H9 (cell line): Measurements from ENCODE around the gene HMCN1. TPM values are rescaled to one million over a fixed set of nuclear protein-coding genes. Genes with fewer than 3 reads are reported as not detected.

Experiments
- DNase-seq: peaks from one replicate; pipeline ENCODE4 v3.0.0-alpha.2; 2017
- H2AFZ ChIP-seq: one replicate; pipeline ENCODE4 v1.6.1; 2013; ENCODE audit warnings: mild to moderate bottlenecking, low read length, control low read depth, moderate library complexity
- H2AK5ac ChIP-seq: 2 replicates; pipeline ENCODE4 v1.6.1; 2013; ENCODE audit warnings: low read length, control low read depth, mixed read lengths; ENCODE audit not compliant: insufficient read length
- H2BK120ac ChIP-seq: one replicate; pipeline ENCODE4 v1.6.1; 2013; ENCODE audit warnings: low read depth, mild to moderate bottlenecking, low read length, control low read depth, inconsistent platforms; ENCODE audit not compliant: poor library complexity, severe bottlenecking
- H2BK12ac ChIP-seq: 2 replicates; pipeline ENCODE4 v1.6.1; 2013; ENCODE audit warnings: low read length, control low read depth, mixed read lengths, low read depth; ENCODE audit not compliant: insufficient read length
- H2BK15ac ChIP-seq: 2 replicates; pipeline ENCODE4 v1.6.1; 2013; ENCODE audit warnings: low read depth, low read length, control low read depth
- H2BK20ac ChIP-seq: one replicate; pipeline ENCODE4 v1.6.1; 2013; ENCODE audit warnings: low read depth, mild to moderate bottlenecking, low read length, control low read depth, inconsistent platforms; ENCODE audit not compliant: poor library complexity, severe bottlenecking
- H2BK5ac ChIP-seq: 2 replicates; pipeline ENCODE4 v1.6.1; 2013; ENCODE audit warnings: low read length, control low read depth, mixed read lengths; ENCODE audit not compliant: insufficient read length
- H3K14ac ChIP-seq: 2 replicates; pipeline ENCODE4 v1.6.1; 2013; ENCODE audit warnings: low read length, control low read depth; ENCODE audit not compliant: insufficient read depth
- H3K18ac ChIP-seq: 2 replicates; pipeline ENCODE4 v1.6.1; 2013; ENCODE audit warnings: low read depth, mild to moderate bottlenecking, mixed read lengths, low read length, control low read depth; ENCODE audit not compliant: insufficient read length
- H3K23ac ChIP-seq: 2 replicates; pipeline ENCODE4 v1.6.1; 2013; ENCODE audit warnings: low read length, control low read depth, mixed read lengths, low read depth; ENCODE audit not compliant: insufficient read length
- H3K23me2 ChIP-seq: 2 replicates; pipeline ENCODE4 v1.6.1; 2013; ENCODE audit warnings: low read depth, mild to moderate bottlenecking, mixed read lengths, low read length, control low read depth; ENCODE audit not compliant: insufficient read length, poor library complexity, severe bottlenecking
- H3K27ac ChIP-seq: 2 replicates; pipeline ENCODE4 v1.5.1; 2013; ENCODE audit warnings: low read length, control low read depth, mixed read lengths, low read depth; ENCODE audit not compliant: insufficient read length
- H3K27me3 ChIP-seq: 2 replicates; pipeline ENCODE4 v1.6.1; 2013; ENCODE audit warnings: low read length, control low read depth, inconsistent platforms; ENCODE audit not compliant: insufficient read depth
- H3K4ac ChIP-seq: 2 replicates; pipeline ENCODE4 v1.6.1; 2013; ENCODE audit warnings: low read depth, mild to moderate bottlenecking, control low read depth, inconsistent platforms, low read length, moderate library complexity
- H3K4me1 ChIP-seq: 2 replicates; pipeline ENCODE4 v1.6.1; 2013; ENCODE audit warnings: low read length, control low read depth, inconsistent platforms; ENCODE audit not compliant: insufficient read depth
- H3K4me2 ChIP-seq: 2 replicates; pipeline ENCODE4 v1.6.1; 2013; ENCODE audit warnings: low read length, control low read depth, mixed read lengths; ENCODE audit not compliant: insufficient read length, insufficient read depth
- H3K56ac ChIP-seq: 2 replicates; pipeline ENCODE4 v1.6.1; 2013; ENCODE audit warnings: low read depth, mild to moderate bottlenecking, mixed read lengths, low read length, control low read depth; ENCODE audit not compliant: insufficient read length
- H3K79me1 ChIP-seq: 2 replicates; pipeline ENCODE4 v1.6.1; 2013; ENCODE audit warnings: low read depth, mild to moderate bottlenecking, moderate library complexity, low read length, control low read depth, inconsistent platforms; ENCODE audit not compliant: insufficient read depth, poor library complexity, severe bottlenecking
- H3K79me2 ChIP-seq: 2 replicates; pipeline ENCODE4 v1.6.1; 2013; ENCODE audit warnings: low read length, control low read depth, inconsistent platforms; ENCODE audit not compliant: insufficient read depth
- H3K9ac ChIP-seq: 2 replicates; pipeline ENCODE4 v1.6.1; 2013; ENCODE audit warnings: low read length, control low read depth, mixed read lengths; ENCODE audit not compliant: insufficient read length; ENCODE audit errors: extremely low read depth
- H3K9me3 ChIP-seq: one replicate; pipeline ENCODE4 v1.6.1; 2013; ENCODE audit warnings: low read depth, low read length, inconsistent platforms; ENCODE audit not compliant: control insufficient read depth
- H3T11ph ChIP-seq: one replicate; pipeline ENCODE4 v1.6.1; 2013; ENCODE audit warnings: mild to moderate bottlenecking, low read length, control low read depth, inconsistent platforms
- H4K20me1 ChIP-seq: one replicate; pipeline ENCODE4 v1.6.1; 2013; ENCODE audit not compliant: control insufficient read depth, insufficient read length, insufficient read depth
- H4K5ac ChIP-seq: 2 replicates; pipeline ENCODE4 v1.6.1; 2013; ENCODE audit warnings: low read depth, mild to moderate bottlenecking, mixed read lengths, low read length, control low read depth; ENCODE audit not compliant: insufficient read length
- H4K8ac ChIP-seq: replicated peaks from 2 replicates; pipeline ENCODE4 v1.6.1; 2013; ENCODE audit warnings: low read length, control low read depth, mixed read lengths, low read depth; ENCODE audit not compliant: insufficient read length
- H4K91ac ChIP-seq: 2 replicates; pipeline ENCODE4 v1.6.1; 2013; ENCODE audit warnings: low read depth, mild to moderate bottlenecking, moderate library complexity, mixed read lengths, low read length, control low read depth; ENCODE audit not compliant: insufficient read length
- H3K27ac Mint-ChIP-seq, 3 experiments: 2 replicates in 2 of 3; 3 replicates in 1 of 3; pipeline ENCODE4 v1.8.0; 2020 to 2021; ENCODE audit warnings: mixed read lengths in 3 of 3, mild to moderate bottlenecking in 1 of 3, moderate library complexity in 1 of 3
- H3K27me3 Mint-ChIP-seq: 2 replicates; pipeline ENCODE4 v1.8.0; 2021; ENCODE audit warnings: low read depth, mild to moderate bottlenecking, moderate library complexity, mixed read lengths
- H3K36me3 Mint-ChIP-seq, 3 experiments: 2 replicates in 2 of 3; 3 replicates in 1 of 3; pipeline ENCODE4 v1.8.0; 2020 to 2021; ENCODE audit warnings: low read depth in 3 of 3, mixed read lengths in 3 of 3; ENCODE audit not compliant: insufficient read depth in 1 of 3
- H3K4me1 Mint-ChIP-seq, 2 experiments: 2 replicates each; pipeline ENCODE4 v1.8.0; 2020; ENCODE audit warnings: mixed read lengths in 2 of 2
- H3K4me3 Mint-ChIP-seq, 2 experiments: 2 replicates in 1 of 2; 3 replicates in 1 of 2; pipeline ENCODE4 v1.8.0; 2020 to 2021; ENCODE audit warnings: mild to moderate bottlenecking in 2 of 2, mixed read lengths in 2 of 2, moderate library complexity in 1 of 2
- H3K9me3 Mint-ChIP-seq, 2 experiments: 2 replicates in 1 of 2; 3 replicates in 1 of 2; pipeline ENCODE4 v1.8.0; 2020; ENCODE audit warnings: mild to moderate bottlenecking in 2 of 2, mixed read lengths in 2 of 2, moderate library complexity in 1 of 2
- WGBS: extraction: QIAGEN DNeasy Blood & Tissue Kit; methylation state at CpG from one replicate; pipeline ENCODE4 v1.1.7; 2013; ENCODE audit warnings: missing lambda C conversion rate, low lambda C conversion rate, mixed read lengths; ENCODE audit not compliant: insufficient read length; ENCODE audit errors: extremely low coverage; 5-methylcytosine and 5-hydroxymethylcytosine counted together
- total RNA-seq: library from RNA; stranded (reverse); gene quantifications from 2 replicates; pipeline ENCODE4 v1.2.1, GENCODE V29; 2021
- TF ChIP-seq, protein P1 (sequence below): fragments of 200-600 bp; sonication (generic); conservative IDR thresholded peaks from 3 replicates; pipeline ENCODE4 v1.8.0; 2021; ENCODE audit warnings: antibody characterized with exemption, mild to moderate bottlenecking

Gene HMCN1
- total RNA-seq, 1 experiment from 2014 or later, result 3.3 TPM

DNA sequence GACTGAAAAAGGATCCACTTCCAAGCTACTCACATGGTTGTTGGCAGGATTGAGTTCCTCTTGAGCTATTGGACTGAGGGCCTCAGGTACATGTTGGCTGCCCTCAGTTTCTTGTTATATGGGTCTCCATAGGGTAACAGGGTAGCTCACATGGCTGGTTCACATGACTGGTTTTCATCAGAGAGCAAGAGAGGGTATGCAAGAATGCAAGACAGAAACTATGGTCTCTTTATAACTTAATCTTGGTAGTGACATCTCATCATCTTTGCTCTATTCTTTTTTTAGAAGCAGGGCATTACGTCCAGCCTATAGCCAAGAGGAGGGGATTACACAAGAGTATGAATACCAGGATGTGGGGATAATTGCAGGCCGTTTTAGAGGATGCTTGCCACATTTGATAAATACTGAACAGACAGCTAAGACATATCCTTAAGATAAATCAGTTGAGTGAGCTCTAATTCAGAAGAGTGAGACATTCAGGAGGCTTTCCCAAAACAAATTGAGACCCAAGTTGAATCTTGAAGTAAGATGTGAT, 100.2 kb downstream of the HMCN1 start:
- no peak overlapping the region for H4K8ac ChIP-seq
- no CpG with 5 or more reads among the region's 2 CpGs for WGBS
- H3K9ac ChIP-seq, result no peak overlapping the region
- no peak overlapping the region for H2AK5ac ChIP-seq
- H3K27me3 ChIP-seq, result no peaks in the 10 kb centered on the region
- H3K18ac ChIP-seq, result no peak overlapping the region
- no peak overlapping the region for H2BK15ac ChIP-seq
- H4K5ac ChIP-seq, result no peak overlapping the region
- TF ChIP-seq, protein P1, sequence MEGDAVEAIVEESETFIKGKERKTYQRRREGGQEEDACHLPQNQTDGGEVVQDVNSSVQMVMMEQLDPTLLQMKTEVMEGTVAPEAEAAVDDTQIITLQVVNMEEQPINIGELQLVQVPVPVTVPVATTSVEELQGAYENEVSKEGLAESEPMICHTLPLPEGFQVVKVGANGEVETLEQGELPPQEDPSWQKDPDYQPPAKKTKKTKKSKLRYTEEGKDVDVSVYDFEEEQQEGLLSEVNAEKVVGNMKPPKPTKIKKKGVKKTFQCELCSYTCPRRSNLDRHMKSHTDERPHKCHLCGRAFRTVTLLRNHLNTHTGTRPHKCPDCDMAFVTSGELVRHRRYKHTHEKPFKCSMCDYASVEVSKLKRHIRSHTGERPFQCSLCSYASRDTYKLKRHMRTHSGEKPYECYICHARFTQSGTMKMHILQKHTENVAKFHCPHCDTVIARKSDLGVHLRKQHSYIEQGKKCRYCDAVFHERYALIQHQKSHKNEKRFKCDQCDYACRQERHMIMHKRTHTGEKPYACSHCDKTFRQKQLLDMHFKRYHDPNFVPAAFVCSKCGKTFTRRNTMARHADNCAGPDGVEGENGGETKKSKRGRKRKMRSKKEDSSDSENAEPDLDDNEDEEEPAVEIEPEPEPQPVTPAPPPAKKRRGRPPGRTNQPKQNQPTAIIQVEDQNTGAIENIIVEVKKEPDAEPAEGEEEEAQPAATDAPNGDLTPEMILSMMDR, result no peak
- Mint-ChIP-seq H3K27ac (no peak overlapping the region), H3K4me1 (peaks cover 2% of the 10 kb centered on the region in 2 experiments; a peak in 1 of 4 replicates), H3K27me3 (no peaks in the 10 kb centered on the region), H3K36me3 (no peaks in the 10 kb centered on the region; a peak in 1 of 7 replicates), H3K4me3 (no peak overlapping the region), H3K9me3 (peaks cover 2 to 4% of the 10 kb centered on the region in 2 experiments; a peak in 3 of 5 replicates)
- no peaks in the 10 kb centered on the region for H3K79me1 ChIP-seq
- no peaks in the 10 kb centered on the region for H3K23me2 ChIP-seq
- no peak overlapping the region for H3K14ac ChIP-seq
- no peak overlapping the region for H3K4ac ChIP-seq
- H4K91ac ChIP-seq, result no peak overlapping the region
- no peak overlapping the region for H2BK12ac ChIP-seq
- H3K4me1 ChIP-seq, result peaks cover 5% of the 10 kb centered on the region; the same call in 1 of the 2 replicates
- no peak overlapping the region for H3K27ac ChIP-seq
- H3K56ac ChIP-seq, result no peak overlapping the region
- no peak overlapping the region for H3T11ph ChIP-seq
- H2BK5ac ChIP-seq, result no peak overlapping the region
- H3K4me2 ChIP-seq, result no peak overlapping the region
- H2BK20ac ChIP-seq, result no peak overlapping the region
- H3K23ac ChIP-seq, result no peak overlapping the region
- no peaks in the 10 kb centered on the region for H4K20me1 ChIP-seq
- H2BK120ac ChIP-seq, result no peak overlapping the region
- no peaks in the 10 kb centered on the region for H3K9me3 ChIP-seq
- no peaks in the 10 kb centered on the region for H3K79me2 ChIP-seq
- H2AFZ ChIP-seq, result no peak overlapping the region
- no peak for DNase-seq
